Erythroblast (primary cell): ENCODE measurements around the gene ANKRD13B.

Source experiments
- GATA1 ChIP-seq: IDR thresholded peaks from 2 replicates; pipeline ENCODE4 v1.6.1; 2011; ENCODE audit warnings: low read depth, mild to moderate bottlenecking, control low read depth, low read length, moderate library complexity
- POLR2A ChIP-seq: IDR thresholded peaks from 2 replicates; pipeline ENCODE4 v1.6.1; 2011; ENCODE audit warnings: mild to moderate bottlenecking, low read length

- TF ChIP-seq POLR2A (no peak), GATA1 (no peak)
Measured at GRCh38 chr17:29574732-29575510, 18.0 kb upstream of the ANKRD13B start.
